Measurements from ENCODE around the gene ADCK2.
"Not testable (repeated sequence)": the region's sequence is repeated elsewhere in the genome, so short reads cannot be mapped to it uniquely, and the experiment has no call there.

Gene ADCK2

DNA sequence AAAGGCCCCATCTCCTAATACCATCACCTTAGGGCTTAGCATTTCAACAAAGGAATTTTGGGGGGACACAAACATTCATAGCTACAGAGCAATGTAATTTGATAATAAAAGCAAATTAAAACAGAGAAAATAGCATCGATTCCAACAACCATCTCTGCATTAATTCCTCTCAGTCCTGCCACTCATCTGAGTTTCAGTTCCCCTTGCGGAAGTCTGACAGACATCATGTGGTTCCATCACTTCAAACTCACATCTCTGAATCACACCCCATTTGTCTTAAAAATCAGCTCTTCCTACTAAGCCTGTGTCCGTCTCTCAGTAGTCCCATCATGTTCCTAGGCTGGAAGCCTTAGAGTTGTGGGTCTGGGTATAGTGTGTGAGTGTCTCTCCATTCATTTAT lies 3.6 kb downstream of the ADCK2 start:
- H3K4me3 ChIP-seq (ENCODE audit: low read depth, low read length) = no peak overlapping the region
- TF ChIP-seq, protein P1, sequence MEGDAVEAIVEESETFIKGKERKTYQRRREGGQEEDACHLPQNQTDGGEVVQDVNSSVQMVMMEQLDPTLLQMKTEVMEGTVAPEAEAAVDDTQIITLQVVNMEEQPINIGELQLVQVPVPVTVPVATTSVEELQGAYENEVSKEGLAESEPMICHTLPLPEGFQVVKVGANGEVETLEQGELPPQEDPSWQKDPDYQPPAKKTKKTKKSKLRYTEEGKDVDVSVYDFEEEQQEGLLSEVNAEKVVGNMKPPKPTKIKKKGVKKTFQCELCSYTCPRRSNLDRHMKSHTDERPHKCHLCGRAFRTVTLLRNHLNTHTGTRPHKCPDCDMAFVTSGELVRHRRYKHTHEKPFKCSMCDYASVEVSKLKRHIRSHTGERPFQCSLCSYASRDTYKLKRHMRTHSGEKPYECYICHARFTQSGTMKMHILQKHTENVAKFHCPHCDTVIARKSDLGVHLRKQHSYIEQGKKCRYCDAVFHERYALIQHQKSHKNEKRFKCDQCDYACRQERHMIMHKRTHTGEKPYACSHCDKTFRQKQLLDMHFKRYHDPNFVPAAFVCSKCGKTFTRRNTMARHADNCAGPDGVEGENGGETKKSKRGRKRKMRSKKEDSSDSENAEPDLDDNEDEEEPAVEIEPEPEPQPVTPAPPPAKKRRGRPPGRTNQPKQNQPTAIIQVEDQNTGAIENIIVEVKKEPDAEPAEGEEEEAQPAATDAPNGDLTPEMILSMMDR (IDR thresholded peaks at IDR 0.05; ENCODE audit: low read depth, low read length) = no peak

DNA sequence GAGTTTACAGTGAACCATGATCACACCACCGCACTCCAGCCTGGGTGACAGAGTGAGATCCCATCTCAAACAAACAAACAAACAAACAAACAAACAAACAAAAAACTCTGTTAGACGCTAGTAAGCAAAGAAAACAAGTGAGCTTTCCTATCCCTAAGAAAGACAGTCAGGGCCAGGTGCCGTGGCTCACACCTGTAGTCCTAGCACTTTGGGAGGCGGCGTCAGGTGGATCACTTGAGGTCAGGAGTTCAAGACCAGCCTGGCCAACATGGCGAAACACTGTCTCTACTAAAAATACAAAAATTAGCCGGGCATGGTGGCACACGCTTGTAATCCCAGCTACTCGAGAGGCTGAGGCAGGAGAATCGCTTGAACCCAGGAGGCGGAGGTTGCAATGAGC lies 4.2 kb downstream of the ADCK2 start:
- not testable (repeated sequence) for H3K4me3 ChIP-seq (ENCODE audit: low read depth, low read length)

DNA sequence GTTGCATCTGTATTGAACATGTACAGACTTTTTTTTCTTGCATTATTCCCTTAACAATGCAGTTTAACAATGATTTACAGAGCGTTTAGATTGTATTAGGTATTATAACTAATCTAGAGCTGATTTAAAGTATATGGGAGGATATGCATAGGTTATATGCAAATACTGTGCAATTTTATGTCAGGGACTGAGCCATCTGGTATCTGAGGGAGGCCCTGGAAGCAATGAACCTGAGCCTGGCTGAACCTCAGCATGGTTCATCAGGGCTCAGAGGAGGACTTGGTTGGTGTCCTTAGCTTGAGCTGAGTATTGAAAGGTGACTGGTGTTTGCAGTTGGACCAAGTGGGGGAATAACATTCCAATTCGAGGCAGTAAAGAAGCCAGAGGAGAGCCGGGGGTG lies 4.8 kb downstream of the ADCK2 start:
- H3K4me3 ChIP-seq (ENCODE audit: low read depth, low read length) = no peak overlapping the region
- TF ChIP-seq, protein P1 (IDR thresholded peaks at IDR 0.05; ENCODE audit: low read depth, low read length) = no peak

- TF ChIP-seq, protein P1 (IDR thresholded peaks at IDR 0.05; ENCODE audit: low read depth, low read length) = no peak
- no peak overlapping the region for H3K4me3 ChIP-seq (ENCODE audit: low read depth, low read length)
These were observed 5.5 kb downstream of the ADCK2 start for GRCh38 chr7:140678081-140678815.

GRCh38 chr7:140678816-140679130 lies 6.0 kb downstream of the ADCK2 start:
- H3K4me3 ChIP-seq (ENCODE audit: low read depth, low read length) = no peak overlapping the region
- TF ChIP-seq, protein P1 (IDR thresholded peaks at IDR 0.05; ENCODE audit: low read depth, low read length) = no peak

DNA sequence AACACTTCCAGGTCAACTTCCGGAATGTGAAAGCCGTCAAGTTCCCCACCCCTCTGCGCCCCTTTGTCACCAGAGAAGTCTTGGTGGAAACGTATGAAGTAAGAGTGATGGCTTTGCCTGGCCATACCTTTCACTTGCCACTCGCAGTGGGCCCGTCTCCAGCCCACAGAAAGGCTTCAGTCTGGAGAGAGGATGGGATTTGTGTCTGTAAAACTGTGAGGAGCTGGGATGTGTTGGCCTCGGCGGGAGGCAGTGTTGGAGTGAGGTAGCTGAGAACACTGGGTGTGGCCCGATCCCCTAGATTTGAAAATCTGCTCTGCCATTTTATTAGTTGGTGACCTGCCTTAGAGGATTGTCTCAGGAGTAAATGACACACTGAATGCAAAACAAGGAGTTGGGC lies 6.4 kb downstream of the ADCK2 start:
- H3K4me3 ChIP-seq (ENCODE audit: low read depth, low read length) = no peak overlapping the region
- TF ChIP-seq, protein P1 (IDR thresholded peaks at IDR 0.05; ENCODE audit: low read depth, low read length) = no peak

DNA sequence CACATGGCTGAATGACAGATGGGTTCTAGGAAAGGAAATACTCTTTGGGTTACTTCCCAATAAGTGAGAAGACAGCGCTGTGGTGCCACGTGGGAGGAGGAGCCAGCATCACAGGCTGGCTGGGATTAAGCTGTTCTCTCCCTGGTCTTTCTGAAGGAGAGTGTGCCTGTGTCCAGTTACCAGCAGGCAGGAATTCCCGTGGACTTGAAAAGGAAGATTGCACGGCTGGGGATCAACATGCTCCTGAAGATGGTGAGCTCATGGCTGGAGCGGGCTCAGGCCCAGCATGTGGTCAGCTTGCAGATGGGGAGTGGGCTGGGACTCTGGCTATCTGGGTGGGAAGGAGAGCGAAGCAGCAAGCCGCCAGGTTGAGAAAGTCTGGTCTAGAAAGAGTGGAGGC lies 8.1 kb downstream of the ADCK2 start:
- TF ChIP-seq, protein P1 (IDR thresholded peaks at IDR 0.05; ENCODE audit: low read depth, low read length) = no peak

GRCh38 chr7:140681766-140682165 lies 9.0 kb downstream of the ADCK2 start:
- H3K4me3 ChIP-seq (ENCODE audit: low read depth, low read length) = no peak overlapping the region

More for the DNA sequence above, 8.1 kb downstream of the ADCK2 start:
- H3K4me3 ChIP-seq (ENCODE audit: low read depth, low read length) = no peak overlapping the region

More at GRCh38 chr7:140681766-140682165, 9.0 kb downstream of the ADCK2 start:
- TF ChIP-seq, protein P1 (IDR thresholded peaks at IDR 0.05; ENCODE audit: low read depth, low read length) = no peak
